Left forelimb (tissue), 1 donor: Measurements from ENCODE around the gene BRD3OS.

ENCODE experiments used
- DNase-seq: peaks from one replicate; pipeline ENCODE4 v3.0.0-alpha.2; 2018; ENCODE audit warnings: low spot score

The BRD3OS gene

GRCh38 chr9:134052491-134052890 lies 27.2 kb downstream of the BRD3OS start:
- DNase-seq, result no peak

DNA sequence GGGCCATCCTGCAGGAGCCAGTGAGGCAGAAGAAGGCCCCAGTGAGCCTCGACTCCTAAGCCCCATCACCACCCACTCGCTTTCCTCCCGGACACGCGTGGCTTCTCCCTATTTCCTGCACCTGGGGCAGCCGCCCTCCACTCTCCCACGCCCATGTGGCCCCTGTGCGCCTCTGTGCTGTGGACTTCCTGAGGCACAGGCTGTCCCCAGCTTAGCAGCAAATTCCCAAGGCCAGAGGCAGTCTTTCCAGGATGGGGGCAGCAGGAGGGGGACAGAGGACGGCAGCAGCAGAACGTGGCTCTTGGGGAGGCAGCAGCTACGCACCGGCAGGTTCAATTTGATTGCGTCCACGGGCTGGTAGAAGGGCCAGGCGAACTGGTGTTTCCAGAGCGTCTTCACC lies 27.7 kb downstream of the BRD3OS start:
- peak; percentile 44 for DNase-seq

GRCh38 chr9:134053401-134053871 lies 28.2 kb downstream of the BRD3OS start:
- peak; percentile 62 for DNase-seq

- peak; percentile 63 for DNase-seq
These were observed 28.9 kb downstream of the BRD3OS start for GRCh38 chr9:134053941-134054761.

GRCh38 chr9:134054891-134055811 lies 29.9 kb downstream of the BRD3OS start:
- peak; percentile 62 for DNase-seq

DNA sequence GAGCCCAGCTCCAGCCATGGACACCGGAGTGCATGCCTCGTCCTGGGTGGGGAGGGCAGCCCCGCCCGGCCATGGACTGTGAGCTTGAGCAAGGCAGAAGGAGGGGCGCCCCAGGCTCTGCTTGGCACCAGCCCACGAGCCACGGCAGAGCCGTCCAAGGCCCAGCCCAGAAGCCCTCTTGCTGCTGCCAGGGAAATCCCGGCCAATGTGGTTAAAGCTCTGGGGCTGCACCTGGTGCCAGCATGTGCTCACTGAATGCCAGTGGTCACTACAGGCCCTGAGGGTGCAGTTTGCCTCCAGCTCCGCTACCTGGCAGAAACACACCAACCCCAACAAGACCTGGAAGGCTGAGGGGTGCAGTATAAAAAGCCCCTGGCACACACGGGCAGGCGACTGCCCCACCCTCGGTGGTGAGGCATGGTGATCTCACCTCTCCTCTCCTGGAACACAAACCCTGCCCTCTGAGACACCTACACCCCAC lies 30.7 kb downstream of the BRD3OS start:
- DNase-seq, result peak; percentile 81

GRCh38 chr9:134056483-134057306 lies 31.4 kb downstream of the BRD3OS start:
- DNase-seq, result peak; percentile 65

DNA sequence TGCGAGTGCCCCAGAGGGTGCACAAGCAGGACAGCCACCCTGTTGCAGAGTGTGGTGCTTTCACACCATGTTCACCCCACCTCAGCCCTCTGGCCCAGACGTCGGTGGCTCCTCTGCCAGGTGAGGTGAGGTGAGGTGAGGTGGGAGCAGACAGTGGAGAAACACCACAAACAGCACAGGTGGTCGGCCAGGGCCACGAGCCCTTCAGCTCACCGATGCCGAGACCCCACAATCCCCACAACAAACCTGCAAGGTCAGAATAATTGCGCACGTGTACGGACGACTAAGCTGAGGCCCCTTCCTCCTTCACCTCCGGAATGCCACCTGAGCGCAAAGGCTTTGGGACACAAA lies 32.0 kb downstream of the BRD3OS start:
- DNase-seq, result peak; percentile 50

DNA sequence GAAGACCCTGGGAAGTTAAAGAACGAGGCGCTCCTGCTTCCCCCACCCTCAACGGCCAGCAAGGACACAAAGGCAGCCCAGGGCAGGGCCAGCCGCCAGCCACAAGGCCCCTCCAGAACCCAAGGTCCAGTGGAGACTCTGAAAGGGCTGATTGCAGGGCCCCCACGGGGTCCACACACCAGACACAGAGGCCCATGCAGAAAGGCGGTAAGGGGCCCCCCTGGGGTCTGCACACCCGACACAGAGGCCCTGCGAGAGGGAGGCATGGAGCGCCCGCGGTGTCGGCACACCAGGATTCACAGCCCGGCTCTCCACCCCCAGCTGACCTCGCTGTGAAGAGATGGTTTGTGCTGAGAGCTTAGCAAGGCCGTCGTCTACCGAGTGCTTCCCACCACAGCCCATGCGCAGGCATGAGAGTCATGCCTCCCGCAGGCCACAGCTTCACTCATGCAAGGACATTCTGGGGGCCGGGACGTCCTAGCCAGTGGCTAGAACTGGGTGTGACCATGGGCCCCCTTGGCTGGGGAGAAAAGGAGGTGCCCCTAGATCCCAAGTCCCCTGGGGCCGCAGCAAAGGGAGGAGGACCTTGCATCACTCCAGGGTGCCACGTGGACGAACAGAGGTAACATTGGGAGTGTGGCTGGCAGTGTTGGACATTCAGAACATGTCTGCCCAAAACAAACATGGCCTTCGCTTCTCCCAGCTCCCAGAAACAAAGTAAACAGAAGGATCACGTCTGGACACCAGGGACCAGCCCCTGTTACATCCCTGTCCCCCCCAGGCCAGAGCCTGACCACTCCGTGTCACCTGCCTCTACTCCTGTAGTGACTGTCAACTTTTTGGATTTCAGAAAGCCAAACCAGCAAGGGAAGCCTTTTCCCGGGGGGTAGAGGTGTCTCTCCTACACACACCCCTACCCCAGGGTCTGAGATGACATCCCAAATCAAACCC lies 32.7 kb downstream of the BRD3OS start:
- peak; percentile 62 for DNase-seq

DNA sequence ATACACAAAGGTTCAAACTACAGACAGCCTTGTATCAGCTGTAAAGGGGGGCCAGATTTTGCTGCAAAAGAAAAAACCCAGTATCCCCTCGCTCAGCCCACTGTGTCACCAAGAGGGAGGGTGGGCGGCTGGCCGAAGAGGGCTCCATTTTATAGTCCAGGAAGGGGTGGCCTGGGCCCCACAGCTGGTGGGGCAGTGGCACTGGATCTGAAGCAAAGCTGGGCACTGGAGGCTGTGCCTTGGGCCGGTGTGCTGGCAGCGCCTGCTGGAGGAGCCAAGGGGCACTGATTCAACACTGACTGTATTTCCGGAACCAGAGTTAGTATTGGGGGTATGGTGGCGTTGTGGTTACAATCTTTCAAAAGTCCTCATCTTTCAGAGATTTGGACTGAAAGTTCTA lies 33.4 kb downstream of the BRD3OS start:
- peak; percentile 57 for DNase-seq

- DNase-seq, result peak; percentile 57
These were observed 33.9 kb downstream of the BRD3OS start for GRCh38 chr9:134059188-134059641.

GRCh38 chr9:134059661-134060395 lies 34.5 kb downstream of the BRD3OS start:
- DNase-seq, result peak; percentile 64

- no peak for DNase-seq
These were observed 35.3 kb downstream of the BRD3OS start for GRCh38 chr9:134060546-134060945.

DNA sequence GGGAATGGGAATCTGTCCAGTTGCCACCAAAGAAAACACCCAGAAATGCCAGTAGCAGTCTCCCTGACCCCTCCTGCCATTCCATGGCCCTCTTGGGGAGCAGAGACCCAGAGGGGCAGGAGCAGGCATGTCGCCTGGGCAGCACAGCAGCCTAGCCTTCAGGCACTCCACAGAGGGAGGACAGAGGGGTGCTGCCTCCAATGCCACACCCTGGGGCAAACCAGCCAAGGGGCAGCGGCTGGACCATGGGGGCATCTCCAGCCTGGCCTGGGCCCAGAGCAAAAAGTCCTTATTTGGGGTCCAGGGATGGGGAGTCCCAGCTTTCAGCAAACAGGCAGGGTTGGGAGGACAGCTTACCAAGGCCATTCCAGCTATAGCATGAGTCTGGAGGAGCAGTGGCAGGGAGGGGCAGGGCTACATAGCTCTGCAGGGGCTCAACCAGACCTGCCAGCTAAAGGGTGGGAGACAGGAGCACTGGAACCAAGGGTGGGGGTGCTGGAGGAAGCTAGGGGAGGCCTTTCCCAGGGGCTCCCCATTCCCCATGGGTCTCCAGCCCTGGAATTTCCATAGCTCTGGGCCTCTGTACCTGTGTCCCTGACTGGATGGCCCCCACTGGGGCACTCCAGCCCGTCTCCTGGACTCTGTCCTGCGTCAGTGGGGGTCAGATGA lies 35.9 kb downstream of the BRD3OS start:
- no peak for DNase-seq

DNA sequence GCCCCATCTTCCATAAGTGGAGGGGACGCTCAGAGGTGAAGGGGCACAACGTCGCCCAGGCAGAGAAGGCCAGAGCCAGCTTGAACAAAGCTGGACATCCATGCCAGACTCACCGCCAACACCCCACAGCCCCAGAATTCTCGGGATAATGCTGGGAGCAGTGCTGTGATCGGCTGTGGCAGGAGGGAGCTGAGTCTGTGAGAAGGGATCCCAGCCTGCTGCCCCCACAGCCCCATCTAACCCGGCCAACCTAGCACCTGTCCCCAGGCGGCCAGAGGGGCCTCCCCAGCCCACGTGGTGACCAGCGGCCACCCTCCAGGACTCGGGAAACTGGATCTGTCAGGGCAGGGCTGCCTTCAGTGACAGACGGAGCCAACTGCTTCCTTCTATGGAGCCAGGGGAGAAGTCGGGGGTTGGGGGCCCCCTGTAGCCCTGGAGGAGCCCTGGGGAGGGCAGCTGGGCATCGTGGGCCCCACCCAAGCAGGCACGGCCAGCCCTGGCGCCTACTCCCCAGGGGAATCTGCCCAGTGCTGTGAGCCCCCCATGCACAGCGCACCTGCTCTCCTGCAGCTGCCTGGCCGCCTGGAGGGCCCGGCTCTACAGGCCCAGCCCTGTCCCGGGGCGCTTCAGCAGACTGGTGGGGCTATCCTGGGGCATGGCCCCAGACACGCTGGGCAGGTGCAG lies 36.5 kb downstream of the BRD3OS start:
- peak; percentile 70 for DNase-seq

DNA sequence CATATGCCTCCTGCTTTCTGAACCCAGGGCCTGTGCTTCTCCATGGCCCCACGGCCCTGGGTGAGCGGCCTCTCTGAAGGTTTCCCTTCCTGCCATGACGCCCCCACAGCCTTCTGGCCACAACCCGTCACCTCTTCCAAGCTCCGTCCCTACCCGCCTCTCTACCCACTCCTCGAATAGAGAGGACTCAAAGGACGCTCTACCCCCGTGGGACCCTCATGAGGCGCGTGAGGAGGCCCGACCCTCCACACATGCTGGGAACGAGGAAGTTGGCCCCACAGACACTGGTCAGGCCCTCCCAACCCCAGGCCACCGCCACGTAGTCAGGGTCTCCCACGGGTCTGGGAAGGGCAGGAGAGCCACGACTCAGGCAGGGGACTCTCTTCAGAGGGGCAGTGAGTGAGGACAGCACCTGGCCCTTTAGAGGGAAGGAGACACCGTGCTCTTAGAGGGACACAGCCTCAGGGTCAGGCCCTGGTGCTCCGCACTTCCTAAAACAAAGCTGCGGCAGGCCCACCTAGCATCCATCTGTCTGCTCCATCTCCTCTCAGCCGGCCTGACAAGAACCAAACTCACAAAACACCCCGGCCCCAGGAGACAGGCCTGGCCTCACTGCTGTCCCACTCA lies 37.3 kb downstream of the BRD3OS start:
- peak; percentile 57 for DNase-seq

DNA sequence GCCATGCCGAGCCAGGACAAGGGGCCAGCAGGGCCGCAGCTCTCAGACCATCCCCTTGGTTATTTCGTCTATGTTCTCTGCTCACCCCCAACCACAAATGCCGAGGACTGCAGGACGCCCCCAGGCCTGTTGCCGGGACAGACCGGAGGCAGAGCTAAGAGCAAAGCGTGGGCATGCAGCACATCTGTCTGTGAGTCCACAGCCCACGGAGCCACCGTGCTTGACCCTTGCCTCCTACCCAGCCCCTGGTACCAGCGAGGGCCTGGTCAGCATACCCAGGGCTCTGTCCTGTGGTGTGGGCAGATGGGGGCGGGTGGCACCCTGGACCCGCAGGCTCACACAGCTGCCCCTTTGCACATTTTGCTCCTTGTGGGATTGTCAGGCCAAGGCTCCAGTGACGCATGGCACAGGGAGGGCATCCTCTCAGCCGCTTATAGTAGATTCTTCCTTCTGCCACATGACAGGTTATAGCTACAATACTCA lies 37.8 kb downstream of the BRD3OS start:
- DNase-seq, result no peak
